HG02970 (cell line): ENCODE results near the gene FARSA.

Experiments used
- ATAC-seq: cut with Tn5 transposase; IDR thresholded peaks from one replicate; pipeline ENCODE4 v1.9.1; 2021; ENCODE audit warnings: mild to moderate bottlenecking, moderate library complexity, moderate number of reproducible peaks; ENCODE audit not compliant: unreplicated experiment, low FRiP score

Gene FARSA

DNA sequence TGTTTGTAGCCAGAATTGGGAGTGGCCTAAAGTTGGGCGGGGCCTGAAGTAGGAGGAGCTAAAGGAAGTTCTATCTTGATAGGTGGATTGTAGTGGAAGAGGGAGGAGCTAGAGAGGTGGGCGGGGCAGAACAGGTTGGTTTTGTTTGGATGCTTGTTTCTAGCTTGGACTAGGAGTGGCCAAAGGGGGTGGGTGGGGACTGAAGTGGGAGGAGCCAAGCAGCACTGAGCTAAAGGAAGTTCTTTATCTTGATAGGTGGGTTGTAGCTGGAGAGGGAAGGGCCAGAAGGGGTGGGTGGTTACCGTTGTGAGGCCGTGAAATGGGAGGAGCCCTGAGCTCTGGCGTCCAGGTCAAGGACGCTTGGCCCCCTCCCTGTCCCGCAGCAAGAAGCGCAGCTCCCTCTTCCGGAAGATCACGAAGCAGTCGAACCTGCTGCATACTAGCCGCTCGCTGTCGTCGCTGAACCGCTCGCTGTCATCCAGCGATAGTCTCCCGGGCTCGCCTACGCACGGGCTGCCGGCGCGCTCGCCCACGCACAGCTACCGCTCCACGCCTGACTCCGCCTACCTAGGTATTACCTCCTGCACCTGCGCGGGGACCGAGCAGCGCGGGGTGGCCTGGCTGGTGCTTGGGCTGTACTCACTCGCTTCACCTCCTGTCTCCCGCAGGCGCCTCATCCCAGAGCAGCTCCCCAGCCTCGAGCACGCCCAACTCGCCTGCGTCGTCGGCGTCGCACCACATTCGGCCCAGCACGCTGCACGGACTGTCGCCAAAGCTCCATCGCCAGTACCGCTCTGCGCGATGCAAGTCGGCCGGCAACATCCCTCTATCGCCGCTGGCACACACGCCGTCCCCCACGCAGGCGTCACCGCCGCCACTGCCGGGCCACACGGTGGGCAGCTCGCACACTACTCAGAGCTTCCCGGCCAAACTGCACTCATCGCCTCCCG is 60.3 kb downstream of the FARSA start:
- no peak for ATAC-seq
